ENCODE results near the gene PCDHA7.
A peak's percentile ranks its signal among the peaks of the same experiment; 100 is the strongest.
"Not testable (repeated sequence)": the region's sequence is repeated elsewhere in the genome, so short reads cannot be mapped to it uniquely, and the experiment has no call there.

PCDHA7 gene

GRCh38 chr5:140833993-140834392 is at the start of gene PCDHA7:
PCDHA7 (plus strand) TSS chr5:140834269; CDS start chr5:140834384, 115 bp downstream.
- TF ChIP-seq CTCF (IDR thresholded peaks at IDR 0.05; ENCODE audit: low read depth, low read length) = no peak
- H3K4me3 ChIP-seq (replicated peaks in 1 of 2; ENCODE audit: low read depth in 2 of 2, low read length in 2 of 2) = no peak within 1 kb of the TSS
- peak; percentile 24 to 46 for DNase-seq (ENCODE audit: low read depth in 2 of 2)

GRCh38 chr5:140785905-140786686 is 48.0 kb upstream of the PCDHA7 start, which contains the start of gene PCDHA1:
PCDHA1 (plus strand) TSS chr5:140786140.
- H3K4me3 ChIP-seq (replicated peaks in 1 of 2; ENCODE audit: low read depth in 2 of 2, low read length in 2 of 2) = no peak within 1 kb of the TSS
- no peak for TF ChIP-seq CTCF (IDR thresholded peaks at IDR 0.05; ENCODE audit: low read depth, low read length)

GRCh38 chr5:140787422-140787821 is 46.6 kb upstream of the PCDHA7 start:
- DNase-seq (ENCODE audit: low read depth in 2 of 2); H3K4me3 ChIP-seq (replicated peaks in 1 of 2; ENCODE audit: low read depth in 2 of 2, low read length in 2 of 2): not testable (repeated sequence)

More at GRCh38 chr5:140785905-140786686, 48.0 kb upstream of the PCDHA7 start, which contains the start of gene PCDHA1:
- DNase-seq (ENCODE audit: low read depth in 2 of 2) = no peak

GRCh38 chr5:140787849-140788504 is 46.1 kb upstream of the PCDHA7 start:
- not testable (repeated sequence) for DNase-seq (ENCODE audit: low read depth in 2 of 2); H3K4me3 ChIP-seq (replicated peaks in 1 of 2; ENCODE audit: low read depth in 2 of 2, low read length in 2 of 2)

GRCh38 chr5:140791089-140791488 is 43.0 kb upstream of the PCDHA7 start:
- TF ChIP-seq CTCF (IDR thresholded peaks at IDR 0.05; ENCODE audit: low read depth, low read length) = no peak
- no peak for DNase-seq (ENCODE audit: low read depth in 2 of 2)
- H3K4me3 ChIP-seq (replicated peaks in 1 of 2; ENCODE audit: low read depth in 2 of 2, low read length in 2 of 2) = no peak overlapping the region

GRCh38 chr5:140794595-140795258 is 39.3 kb upstream of the PCDHA7 start, which contains the start of gene PCDHA2:
PCDHA2 (plus strand) TSS chr5:140794852.
- DNase-seq (ENCODE audit: low read depth in 2 of 2) = no peak
- H3K4me3 ChIP-seq (replicated peaks in 1 of 2; ENCODE audit: low read depth in 2 of 2, low read length in 2 of 2) = no peak within 1 kb of the TSS
- TF ChIP-seq CTCF (IDR thresholded peaks at IDR 0.05; ENCODE audit: low read depth, low read length) = no peak

GRCh38 chr5:140795259-140795641 is 38.8 kb upstream of the PCDHA7 start:
- peak in 1 of 2 donors; percentile 5 for DNase-seq (ENCODE audit: low read depth in 2 of 2)
- peak; percentile 12 for TF ChIP-seq CTCF (IDR thresholded peaks at IDR 0.05; ENCODE audit: low read depth, low read length)
- no peak overlapping the region for H3K4me3 ChIP-seq (replicated peaks in 1 of 2; ENCODE audit: low read depth in 2 of 2, low read length in 2 of 2)

- DNase-seq (ENCODE audit: low read depth in 2 of 2); H3K4me3 ChIP-seq (replicated peaks in 1 of 2; ENCODE audit: low read depth in 2 of 2, low read length in 2 of 2): not testable (repeated sequence)
These were observed 37.9 kb upstream of the PCDHA7 start for GRCh38 chr5:140796072-140796717.
